Measurements from ENCODE around the gene MS4A18. TPM values are rescaled to one million over a fixed set of nuclear protein-coding genes. Genes with fewer than 3 reads are reported as not detected.
"Not testable (repeated sequence)": the region's sequence is repeated elsewhere in the genome, so short reads cannot be mapped to it uniquely, and the experiment has no call there.

MS4A18 gene
- total RNA-seq, 1 experiment from 2014 or later = not detected

DNA sequence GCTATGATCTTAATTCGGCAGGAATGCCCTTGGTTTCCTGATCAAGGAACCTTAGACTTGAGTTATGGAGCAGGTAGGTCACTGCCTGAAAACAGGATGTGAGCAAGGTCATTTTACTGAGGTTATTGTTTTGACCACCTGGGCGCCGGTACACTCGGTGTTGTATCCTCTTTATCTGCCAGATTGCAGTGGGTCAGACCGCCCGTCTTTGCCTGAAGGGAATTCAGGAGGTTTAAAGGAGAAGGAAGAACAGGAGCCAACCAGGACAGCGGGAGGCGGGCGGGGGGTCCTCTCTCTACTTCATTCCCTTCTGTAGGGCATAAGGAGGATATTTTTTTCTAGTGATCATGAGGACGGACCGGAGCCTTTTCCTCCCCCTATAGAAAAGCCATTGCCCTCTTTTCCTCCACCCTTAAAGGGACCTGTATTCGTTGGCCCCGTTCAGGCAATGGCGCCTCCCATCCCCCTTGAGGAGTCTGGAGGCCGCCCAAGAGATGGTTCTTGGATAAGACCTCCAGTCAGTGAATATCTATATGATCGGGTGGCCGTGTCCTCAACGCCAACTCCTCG lies 32.8 kb downstream of the MS4A18 start:
- Mint-ChIP-seq H3K4me3 (no peak overlapping the region), H3K4me1 (peaks cover 6% of the 10 kb centered on the region), H3K36me3 (no peaks in the 10 kb centered on the region), H3K9me3 (peaks cover 5% of the 10 kb centered on the region), H3K27ac (no peak overlapping the region), H3K27me3 (ENCODE audit: low read depth) (no peaks in the 10 kb centered on the region)
- DNase-seq (ENCODE audit: low spot score) = no peak
- TF ChIP-seq CTCF (IDR thresholded peaks at IDR 0.05) (no peak), ZBTB21 (CRISPR knock-in tag; IDR thresholded peaks at IDR 0.05; ENCODE audit: borderline replicate concordance) (no peak), ZNF416 (CRISPR knock-in tag; IDR thresholded peaks at IDR 0.05) (no peak), ZNF671 (CRISPR knock-in tag; IDR thresholded peaks at IDR 0.05) (no peak), ESRRA (CRISPR knock-in tag; IDR thresholded peaks at IDR 0.05; ENCODE audit: borderline replicate concordance) (no peak), ERG (CRISPR knock-in tag; IDR thresholded peaks at IDR 0.05) (no peak), MAX (CRISPR knock-in tag; IDR thresholded peaks at IDR 0.05) (no peak), MXD4 (CRISPR knock-in tag; IDR thresholded peaks at IDR 0.05; ENCODE audit: borderline replicate concordance) (no peak), ZNF396 (CRISPR knock-in tag; IDR thresholded peaks at IDR 0.05; ENCODE audit: borderline replicate concordance) (no peak), EMX1 (CRISPR knock-in tag; IDR thresholded peaks at IDR 0.05) (no peak), FOXJ3 (CRISPR knock-in tag; IDR thresholded peaks at IDR 0.05; ENCODE audit: borderline replicate concordance) (no peak)
- TF ChIP-seq, protein P1, sequence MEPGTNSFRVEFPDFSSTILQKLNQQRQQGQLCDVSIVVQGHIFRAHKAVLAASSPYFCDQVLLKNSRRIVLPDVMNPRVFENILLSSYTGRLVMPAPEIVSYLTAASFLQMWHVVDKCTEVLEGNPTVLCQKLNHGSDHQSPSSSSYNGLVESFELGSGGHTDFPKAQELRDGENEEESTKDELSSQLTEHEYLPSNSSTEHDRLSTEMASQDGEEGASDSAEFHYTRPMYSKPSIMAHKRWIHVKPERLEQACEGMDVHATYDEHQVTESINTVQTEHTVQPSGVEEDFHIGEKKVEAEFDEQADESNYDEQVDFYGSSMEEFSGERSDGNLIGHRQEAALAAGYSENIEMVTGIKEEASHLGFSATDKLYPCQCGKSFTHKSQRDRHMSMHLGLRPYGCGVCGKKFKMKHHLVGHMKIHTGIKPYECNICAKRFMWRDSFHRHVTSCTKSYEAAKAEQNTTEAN (CRISPR knock-in tag; IDR thresholded peaks at IDR 0.05) = no peak
- TF ChIP-seq, protein P2, sequence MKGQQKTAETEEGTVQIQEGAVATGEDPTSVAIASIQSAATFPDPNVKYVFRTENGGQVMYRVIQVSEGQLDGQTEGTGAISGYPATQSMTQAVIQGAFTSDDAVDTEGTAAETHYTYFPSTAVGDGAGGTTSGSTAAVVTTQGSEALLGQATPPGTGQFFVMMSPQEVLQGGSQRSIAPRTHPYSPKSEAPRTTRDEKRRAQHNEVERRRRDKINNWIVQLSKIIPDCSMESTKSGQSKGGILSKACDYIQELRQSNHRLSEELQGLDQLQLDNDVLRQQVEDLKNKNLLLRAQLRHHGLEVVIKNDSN (CRISPR knock-in tag; IDR thresholded peaks at IDR 0.05) = no peak
- TF ChIP-seq, protein P3, sequence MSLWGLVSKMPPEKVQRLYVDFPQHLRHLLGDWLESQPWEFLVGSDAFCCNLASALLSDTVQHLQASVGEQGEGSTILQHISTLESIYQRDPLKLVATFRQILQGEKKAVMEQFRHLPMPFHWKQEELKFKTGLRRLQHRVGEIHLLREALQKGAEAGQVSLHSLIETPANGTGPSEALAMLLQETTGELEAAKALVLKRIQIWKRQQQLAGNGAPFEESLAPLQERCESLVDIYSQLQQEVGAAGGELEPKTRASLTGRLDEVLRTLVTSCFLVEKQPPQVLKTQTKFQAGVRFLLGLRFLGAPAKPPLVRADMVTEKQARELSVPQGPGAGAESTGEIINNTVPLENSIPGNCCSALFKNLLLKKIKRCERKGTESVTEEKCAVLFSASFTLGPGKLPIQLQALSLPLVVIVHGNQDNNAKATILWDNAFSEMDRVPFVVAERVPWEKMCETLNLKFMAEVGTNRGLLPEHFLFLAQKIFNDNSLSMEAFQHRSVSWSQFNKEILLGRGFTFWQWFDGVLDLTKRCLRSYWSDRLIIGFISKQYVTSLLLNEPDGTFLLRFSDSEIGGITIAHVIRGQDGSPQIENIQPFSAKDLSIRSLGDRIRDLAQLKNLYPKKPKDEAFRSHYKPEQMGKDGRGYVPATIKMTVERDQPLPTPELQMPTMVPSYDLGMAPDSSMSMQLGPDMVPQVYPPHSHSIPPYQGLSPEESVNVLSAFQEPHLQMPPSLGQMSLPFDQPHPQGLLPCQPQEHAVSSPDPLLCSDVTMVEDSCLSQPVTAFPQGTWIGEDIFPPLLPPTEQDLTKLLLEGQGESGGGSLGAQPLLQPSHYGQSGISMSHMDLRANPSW (CRISPR knock-in tag; conservative IDR thresholded peaks at IDR 0.05; ENCODE audit: low read depth) = no peak
- no peak for ATAC-seq
- POLR2A ChIA-PET = no interaction called here
- CTCF ChIA-PET = interaction anchor here (0.6 to 1.7 kb wide), 20 partner anchors 8 to 503 kb away, joined by 3 to 15 read pairs (median 4); partner anchors contain the start of gene MS4A8

DNA sequence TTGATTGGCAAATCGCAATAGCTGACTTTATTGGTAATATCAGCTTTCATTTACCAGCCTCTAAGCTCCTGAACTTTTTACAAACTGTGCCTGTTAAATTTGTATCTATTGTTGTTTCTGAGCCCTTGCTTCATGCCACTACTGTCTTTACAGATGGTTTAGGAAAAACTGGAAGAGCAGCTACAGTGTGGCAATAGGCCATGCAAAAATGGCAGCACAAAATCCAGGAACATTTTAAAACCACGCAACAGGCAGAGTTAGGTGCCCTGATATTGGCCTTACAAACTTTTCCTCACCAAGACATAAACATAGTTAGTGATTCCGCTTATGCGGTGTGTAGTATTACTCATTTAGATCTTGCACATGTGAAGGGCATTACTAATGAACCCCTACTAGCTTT lies 34.2 kb downstream of the MS4A18 start:
- ATAC-seq; DNase-seq (ENCODE audit: low spot score); H3K27me3 Mint-ChIP-seq (ENCODE audit: low read depth); H3K27ac Mint-ChIP-seq; H3K4me3 Mint-ChIP-seq; H3K36me3 Mint-ChIP-seq; H3K9me3 Mint-ChIP-seq; POLR2A ChIA-PET: not testable (repeated sequence)
- CTCF ChIA-PET = interaction anchor here (0.7 to 1.3 kb wide), 2 partner anchors 17 to 21 kb away, joined by 3 read pairs; no protein-coding TSS in a partner anchor
- peaks cover 16% of the 10 kb centered on the region for H3K4me1 Mint-ChIP-seq

- CTCF ChIA-PET = interaction anchor here (0.9 kb wide), 1 partner anchor 102 kb away, joined by 3 read pairs; no protein-coding TSS in a partner anchor
- H3K9me3 Mint-ChIP-seq; H3K27me3 Mint-ChIP-seq (ENCODE audit: low read depth); POLR2A ChIA-PET; H3K27ac Mint-ChIP-seq; H3K4me3 Mint-ChIP-seq; H3K36me3 Mint-ChIP-seq; DNase-seq (ENCODE audit: low spot score); ATAC-seq: not testable (repeated sequence)
- peaks cover 23% of the 10 kb centered on the region for H3K4me1 Mint-ChIP-seq
Observed at GRCh38 chr11:60759438-60760225, 35.1 kb downstream of the MS4A18 start.
